GM23338 (cell line): ENCODE data around the gene MT1H. TPM values are rescaled to one million over a fixed set of nuclear protein-coding genes. Genes with fewer than 3 reads are reported as not detected.
A peak's percentile ranks its signal among the peaks of the same experiment; 100 is the strongest.

Source experiments
- ATAC-seq: fragments of 200-7000 bp; cut with Tn5 transposase; 3 replicates; pipeline ENCODE4 v1.9.1; 2020
- DNase-seq: peaks from one replicate; pipeline ENCODE4 v3.0.0-alpha.2; 2015; ENCODE audit warnings: low spot score
- H2AFZ ChIP-seq: fragments of 200-600 bp; sonication (generic); 2 replicates; pipeline ENCODE4 v1.8.0; 2016; ENCODE audit warnings: antibody characterized with exemption, mild to moderate bottlenecking, moderate library complexity
- H3F3A ChIP-seq: fragments of 200-600 bp; sonication (generic); replicated peaks from 2 replicates; pipeline ENCODE4 v1.8.0; 2017; ENCODE audit warnings: antibody characterized with exemption, mixed run types, low read depth
- H3K27ac ChIP-seq: fragments of 200-600 bp; sonication (generic); 2 replicates; pipeline ENCODE4 v1.6.1; 2016; ENCODE audit warnings: low read depth
- H3K27me3 ChIP-seq: fragments of 200-600 bp; sonication (generic); 2 replicates; pipeline ENCODE4 v1.8.0; 2016; ENCODE audit warnings: mild to moderate bottlenecking, mixed run types, moderate library complexity; ENCODE audit not compliant: insufficient read depth
- H3K36me3 ChIP-seq: fragments of 200-600 bp; sonication (generic); 2 replicates; pipeline ENCODE4 v1.8.0; 2016; ENCODE audit warnings: mild to moderate bottlenecking; ENCODE audit not compliant: insufficient read depth
- H3K4me1 ChIP-seq: fragments of 200-600 bp; sonication (generic); 2 replicates; pipeline ENCODE4 v1.8.0; 2016; ENCODE audit warnings: mild to moderate bottlenecking, moderate library complexity; ENCODE audit not compliant: insufficient read depth
- H3K4me2 ChIP-seq: fragments of 200-600 bp; sonication (generic); 2 replicates; pipeline ENCODE4 v1.7.1; 2017; ENCODE audit warnings: mixed run types
- H3K4me3 ChIP-seq: fragments of 200-600 bp; sonication (generic); 2 replicates; pipeline ENCODE4 v1.6.1; 2016; ENCODE audit warnings: mixed run types
- H3K79me2 ChIP-seq: fragments of 200-600 bp; sonication (generic); replicated peaks from 2 replicates; pipeline ENCODE4 v1.8.0; 2017; ENCODE audit warnings: mild to moderate bottlenecking; ENCODE audit not compliant: insufficient read depth
- H3K9me2 ChIP-seq: fragments of 200-600 bp; sonication (generic); 2 replicates; pipeline ENCODE4 v1.8.0; 2017; ENCODE audit not compliant: insufficient read depth
- H4K20me1 ChIP-seq: fragments of 200-600 bp; sonication (generic); replicated peaks from 2 replicates; pipeline ENCODE4 v1.8.0; 2017; ENCODE audit warnings: mild to moderate bottlenecking; ENCODE audit not compliant: insufficient read depth
- H3K27ac Mint-ChIP-seq: 2 replicates; pipeline ENCODE4 v1.8.0; 2020; ENCODE audit warnings: inconsistent platforms, mild to moderate bottlenecking, moderate library complexity, mixed read lengths
- H3K27me3 Mint-ChIP-seq: 3 replicates; pipeline ENCODE4 v1.8.0; 2022; ENCODE audit warnings: low read depth, mild to moderate bottlenecking, moderate library complexity, mixed read lengths, inconsistent platforms; ENCODE audit not compliant: insufficient read depth, poor library complexity
- H3K36me3 Mint-ChIP-seq: 3 replicates; pipeline ENCODE4 v1.8.0; 2021; ENCODE audit warnings: low read depth, mild to moderate bottlenecking, inconsistent platforms, moderate library complexity, mixed read lengths
- H3K4me1 Mint-ChIP-seq: 3 replicates; pipeline ENCODE4 v1.8.0; 2020; ENCODE audit warnings: mild to moderate bottlenecking, inconsistent platforms, mixed read lengths
- H3K4me3 Mint-ChIP-seq: 3 replicates; pipeline ENCODE4 v1.8.0; 2021; ENCODE audit warnings: moderate library complexity, mild to moderate bottlenecking, inconsistent platforms, mixed read lengths
- H3K9me3 Mint-ChIP-seq: 3 replicates; pipeline ENCODE4 v1.8.0; 2020; ENCODE audit warnings: moderate library complexity, mild to moderate bottlenecking, inconsistent platforms, mixed read lengths
- CREB1 ChIP-seq: fragments of 250-450 bp; sonication (Bioruptor Pico); IDR thresholded peaks from 2 replicates; pipeline ENCODE4 v1.5.0; 2020; ENCODE audit warnings: low read depth, mild to moderate bottlenecking, moderate library complexity
- CTCF ChIP-seq, 2 experiments: fragments of 200-600 bp in 1 of 2; sonication (generic) in 1 of 2; conservative IDR thresholded peaks; 2 replicates each; pipeline versions ENCODE4 v1.5.1 to v1.6.1; 2016 to 2017; ENCODE audit warnings: antibody characterized with exemption in 2 of 2, low read depth in 2 of 2, mild to moderate bottlenecking in 2 of 2, moderate library complexity in 1 of 2
- ETS1 ChIP-seq: IDR thresholded peaks from 2 replicates; pipeline ENCODE4 v1.6.1; 2016; ENCODE audit warnings: antibody characterized with exemption
- EZH2 ChIP-seq: fragments of 200-600 bp; sonication (generic); IDR thresholded peaks from one replicate; pipeline ENCODE4 v1.8.0; 2017; ENCODE audit warnings: antibody characterized with exemption, mild to moderate bottlenecking, low read depth; ENCODE audit not compliant: unreplicated experiment
- POLR2AphosphoS5 ChIP-seq: IDR thresholded peaks from 2 replicates; pipeline ENCODE4 v1.6.1; 2016; ENCODE audit warnings: antibody characterized with exemption, low read depth
- REST ChIP-seq: IDR thresholded peaks from one replicate; pipeline ENCODE4 v1.6.1; 2018; ENCODE audit warnings: antibody characterized with exemption; ENCODE audit not compliant: unreplicated experiment
- ZNF114 ChIP-seq: fragments of 250-450 bp; sonication (Bioruptor Pico); IDR thresholded peaks from 2 replicates; pipeline ENCODE4 v1.5.0; 2020; ENCODE audit warnings: mild to moderate bottlenecking, moderate library complexity
- ZNF331 ChIP-seq: fragments of 250-450 bp; sonication (Bioruptor Pico); IDR thresholded peaks from 2 replicates; pipeline ENCODE4 v1.5.0; 2020; ENCODE audit warnings: low read depth, mild to moderate bottlenecking, moderate library complexity
- polyA plus RNA-seq: library from polyadenylated mRNA; unstranded; fragments of >200 nt; fragmentation: Nextera tagmentation; extraction: Ambion mirVana; gene quantifications from 2 replicates; pipeline ENCODE4 v1.2.1, GENCODE V29; 2016
- total RNA-seq: library from RNA; depleted of rRNA; stranded (reverse); fragments of >200 nt; shearing (Covaris generic); gene quantifications from 2 replicates; pipeline ENCODE4 v1.2.3, GENCODE V29; 2014

MT1H gene
- total and polyA plus RNA-seq, 2 experiments from 2014 or later, result 52.3 to 425 TPM

GRCh38 chr16:56628486-56629350 lies 40.9 kb upstream of the MT1H start:
- Histone ChIP-seq H3F3A (peaks cover 12% of the 10 kb centered on the region; the same call in 1 of the 2 replicates), H3K27me3 (peaks cover 100% of the 10 kb centered on the region), H4K20me1 (peaks cover 17% of the 10 kb centered on the region), H3K9me2 (no peaks in the 10 kb centered on the region), H3K27ac (no peak overlapping the region), H3K79me2 (no peaks in the 10 kb centered on the region), H3K4me1 (peaks cover 23% of the 10 kb centered on the region; the same call in 1 of the 2 replicates), H3K36me3 (no peaks in the 10 kb centered on the region), H2AFZ (no peak overlapping the region), H3K4me2 (no peak overlapping the region), H3K4me3 (no peak overlapping the region)
- ATAC-seq (no peak), DNase-seq (no peak)
- H3K27me3 Mint-ChIP-seq, result peaks cover 96% of the 10 kb centered on the region
- H3K36me3 Mint-ChIP-seq, result peaks cover 14% of the 10 kb centered on the region; the same call in 1 of the 3 replicates
- no peaks in the 10 kb centered on the region for H3K9me3 Mint-ChIP-seq
- H3K4me3 Mint-ChIP-seq, result no peak overlapping the region
- no peak overlapping the region for H3K27ac Mint-ChIP-seq
- peaks cover 23% of the 10 kb centered on the region for H3K4me1 Mint-ChIP-seq
- TF ChIP-seq CREB1 (CRISPR knock-in tag), result no peak
- peak in 1 of 2 experiments; percentile 27; a peak in 1 of 4 replicates for TF ChIP-seq CTCF (conservative IDR thresholded peaks at IDR 0.05; ENCODE audit: low read depth in 2 of 2)

- H3K4me3 Mint-ChIP-seq, result no peak overlapping the region
- H3K4me1 Mint-ChIP-seq, result peaks cover 23% of the 10 kb centered on the region
- Histone ChIP-seq H3K4me2 (no peak overlapping the region), H3K4me3 (no peak overlapping the region), H3K36me3 (no peaks in the 10 kb centered on the region), H4K20me1 (peaks cover 19% of the 10 kb centered on the region), H3F3A (peaks cover 12% of the 10 kb centered on the region; the same call in 1 of the 2 replicates), H3K27me3 (peaks cover 100% of the 10 kb centered on the region), H3K4me1 (peaks cover 24% of the 10 kb centered on the region; the same call in 1 of the 2 replicates), H3K27ac (no peak overlapping the region), H2AFZ (no peak overlapping the region), H3K79me2 (no peaks in the 10 kb centered on the region), H3K9me2 (no peaks in the 10 kb centered on the region)
- DNase-seq (no peak), ATAC-seq (no peak)
- peaks cover 99% of the 10 kb centered on the region for H3K27me3 Mint-ChIP-seq
- H3K9me3 Mint-ChIP-seq, result no peaks in the 10 kb centered on the region
- no peak overlapping the region for H3K27ac Mint-ChIP-seq
- no peak for TF ChIP-seq REST
- no peak for TF ChIP-seq ZNF114 (CRISPR knock-in tag)
- no peak for TF ChIP-seq ZNF331 (CRISPR knock-in tag)
- TF ChIP-seq CTCF (conservative IDR thresholded peaks at IDR 0.05; ENCODE audit: low read depth in 2 of 2), result no peak
- no peak for TF ChIP-seq EZH2
- TF ChIP-seq POLR2AphosphoS5, result no peak
- no peak for TF ChIP-seq ETS1
- H3K36me3 Mint-ChIP-seq, result peaks cover 14% of the 10 kb centered on the region; the same call in 1 of the 3 replicates
Observed at GRCh38 chr16:56629531-56629930, 40.1 kb upstream of the MT1H start.
